Testis (tissue), 3 donors: ENCODE measurements around the gene SIGLEC1. TPM values are rescaled to one million over a fixed set of nuclear protein-coding genes. Genes with fewer than 3 reads are reported as not detected.

Source experiments
- DNase-seq: peaks from one replicate; pipeline ENCODE4 v3.0.0-alpha.2; 2019
- H3K27ac ChIP-seq, 2 donors: fragments of 200-600 bp; sonication (generic); one replicate each; pipeline ENCODE4 v1.5.1; 2019
- H3K27me3 ChIP-seq: fragments of 200-600 bp; sonication (generic); one replicate; pipeline ENCODE4 v1.5.1; 2019
- H3K36me3 ChIP-seq: fragments of 200-600 bp; sonication (generic); one replicate; pipeline ENCODE4 v1.5.1; 2017; ENCODE audit warnings: low read depth; ENCODE audit errors: missing control alignments
- H3K4me1 ChIP-seq: fragments of 200-600 bp; sonication (generic); one replicate; pipeline ENCODE4 v1.5.1; 2019
- H3K4me3 ChIP-seq, 2 donors: fragments of 200-600 bp; sonication (generic); one replicate each; pipeline ENCODE4 v1.5.1; 2017 to 2019
- H3K9me3 ChIP-seq: fragments of 200-600 bp; sonication (generic); one replicate; pipeline ENCODE4 v1.5.1; 2017
- POLR2A ChIP-seq: fragments of 450-650 bp; IDR thresholded peaks from one replicate; pipeline ENCODE4 v1.6.1; 2017; ENCODE audit warnings: antibody characterized with exemption, mild to moderate bottlenecking, moderate library complexity
- WGBS, 2 donors: methylation state at CpG; one replicate each; pipeline ENCODE4 v1.1.5; 2018; 5-methylcytosine and 5-hydroxymethylcytosine counted together
- intact Hi-C: fragments of 100-400 bp; cut with DNase I; formaldehyde crosslinking; loops from one replicate; pipeline ENCODE4 v1.15.1; 2023; ENCODE audit warnings: low total_unique reads
- polyA plus RNA-seq: library from polyadenylated mRNA; stranded (reverse); fragments of 350-450 nt; fragmentation: Illumina TruSeq; extraction: RNeasy Lipid Tissue Mini Kit (QIAGEN cat#74804); gene quantifications from one replicate; pipeline ENCODE4 v1.2.3, GENCODE V29; 2014; ENCODE audit warnings: low read depth, low replicate concordance; ENCODE audit not compliant: insufficient read depth
- total RNA-seq, 2 donors: library from RNA; depleted of rRNA; stranded (reverse); fragments of >200 nt; gene quantifications; one replicate each; pipeline ENCODE4 v1.2.3, GENCODE V29; 2016
- TF ChIP-seq, protein P1 (sequence below), 3 experiments: fragments of 450-650 bp in 2 of 3; fragments of 200-600 bp in 1 of 3; sonication (generic) in 1 of 3; IDR thresholded peaks; one replicate each; pipeline ENCODE4 v1.5.1; 2016 to 2019; ENCODE audit warnings: antibody characterized with exemption in 3 of 3, mild to moderate bottlenecking in 2 of 3, moderate library complexity in 1 of 3

The SIGLEC1 gene
- total and polyA plus RNA-seq, 3 donors from 2014 or later = 4.3 to 9.4 (median 6.6) TPM

DNA sequence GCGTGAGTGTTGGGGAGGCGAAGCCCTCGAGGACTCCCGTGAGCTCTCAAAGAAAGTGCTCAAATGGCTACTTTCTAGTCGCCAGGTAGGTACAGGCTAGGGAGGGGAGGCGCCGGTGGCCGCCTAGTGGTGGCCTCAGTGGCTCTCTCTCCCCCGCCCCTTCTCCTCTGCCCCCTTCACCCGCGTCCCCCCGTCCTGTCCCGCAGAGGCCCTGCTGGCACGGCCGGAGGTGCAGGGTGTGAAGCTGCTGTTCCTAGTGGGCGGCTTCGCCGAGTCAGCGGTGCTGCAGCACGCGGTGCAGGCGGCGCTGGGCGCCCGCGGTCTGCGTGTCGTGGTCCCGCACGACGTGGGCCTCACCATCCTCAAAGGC is 38.9 kb upstream of the SIGLEC1 start:
- no peak for DNase-seq
- Histone ChIP-seq H3K36me3 (no peaks in the 10 kb centered on the region), H3K9me3 (no peaks in the 10 kb centered on the region), H3K4me1 (no peaks in the 10 kb centered on the region), H3K27ac (no peak overlapping the region), H3K4me3 (peak overlapping the region; percentile 15 to 53), H3K27me3 (no peaks in the 10 kb centered on the region)
- no peak for TF ChIP-seq POLR2A
- TF ChIP-seq, protein P1, sequence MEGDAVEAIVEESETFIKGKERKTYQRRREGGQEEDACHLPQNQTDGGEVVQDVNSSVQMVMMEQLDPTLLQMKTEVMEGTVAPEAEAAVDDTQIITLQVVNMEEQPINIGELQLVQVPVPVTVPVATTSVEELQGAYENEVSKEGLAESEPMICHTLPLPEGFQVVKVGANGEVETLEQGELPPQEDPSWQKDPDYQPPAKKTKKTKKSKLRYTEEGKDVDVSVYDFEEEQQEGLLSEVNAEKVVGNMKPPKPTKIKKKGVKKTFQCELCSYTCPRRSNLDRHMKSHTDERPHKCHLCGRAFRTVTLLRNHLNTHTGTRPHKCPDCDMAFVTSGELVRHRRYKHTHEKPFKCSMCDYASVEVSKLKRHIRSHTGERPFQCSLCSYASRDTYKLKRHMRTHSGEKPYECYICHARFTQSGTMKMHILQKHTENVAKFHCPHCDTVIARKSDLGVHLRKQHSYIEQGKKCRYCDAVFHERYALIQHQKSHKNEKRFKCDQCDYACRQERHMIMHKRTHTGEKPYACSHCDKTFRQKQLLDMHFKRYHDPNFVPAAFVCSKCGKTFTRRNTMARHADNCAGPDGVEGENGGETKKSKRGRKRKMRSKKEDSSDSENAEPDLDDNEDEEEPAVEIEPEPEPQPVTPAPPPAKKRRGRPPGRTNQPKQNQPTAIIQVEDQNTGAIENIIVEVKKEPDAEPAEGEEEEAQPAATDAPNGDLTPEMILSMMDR (IDR thresholded peaks at IDR 0.05) = no peak
- 56 to 62% methylated on average over 5 to 15 of the region's 31 CpGs for WGBS, 2 donors
- intact Hi-C loops = no loop called here

DNA sequence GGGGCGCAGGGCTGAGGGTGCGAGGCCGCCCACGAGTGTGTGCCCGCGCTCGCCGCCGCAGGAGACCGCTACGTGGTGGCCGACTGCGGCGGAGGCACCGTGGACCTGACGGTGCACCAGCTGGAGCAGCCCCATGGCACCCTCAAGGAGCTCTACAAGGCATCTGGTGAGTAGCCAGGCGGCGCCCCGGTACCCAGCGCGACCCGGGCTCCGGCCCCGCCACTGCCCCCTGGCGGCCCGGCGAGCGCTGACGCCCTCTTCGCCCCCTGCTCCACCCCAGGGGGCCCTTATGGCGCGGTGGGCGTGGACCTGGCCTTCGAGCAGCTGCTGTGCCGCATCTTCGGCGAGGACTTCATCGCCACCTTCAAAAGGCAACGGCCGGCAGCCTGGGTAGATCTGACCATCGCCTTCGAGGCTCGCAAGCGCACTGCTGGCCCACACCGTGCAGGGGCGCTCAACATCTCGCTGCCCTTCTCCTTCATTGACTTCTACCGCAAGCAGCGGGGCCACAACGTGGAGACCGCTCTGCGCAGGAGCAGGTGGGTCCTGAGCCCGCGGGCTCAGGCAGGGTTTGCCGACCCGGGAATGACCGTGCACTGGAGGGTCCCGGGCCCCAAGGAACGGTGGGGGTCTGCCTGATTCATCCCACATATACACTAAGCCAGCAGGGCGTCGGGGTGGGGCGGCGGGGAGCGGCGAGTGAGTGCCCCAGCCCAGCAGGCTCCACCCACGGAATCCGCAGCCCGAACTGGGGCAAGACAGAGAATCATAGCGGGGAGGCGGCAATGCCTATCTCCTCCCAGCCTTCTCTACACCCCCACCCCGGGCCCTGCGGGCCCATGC is 37.5 kb upstream of the SIGLEC1 start:
- WGBS, 2 donors = 47 to 60% methylated on average over 1 to 51 of the region's 72 CpGs
- intact Hi-C loops = no loop called here
- Histone ChIP-seq H3K4me1 (no peaks in the 10 kb centered on the region), H3K4me3 (peak overlapping the region; percentile 9 to 37), H3K36me3 (no peaks in the 10 kb centered on the region), H3K27me3 (no peaks in the 10 kb centered on the region), H3K9me3 (no peaks in the 10 kb centered on the region), H3K27ac (no peak overlapping the region)
- TF ChIP-seq, protein P1 (IDR thresholded peaks at IDR 0.05) = peak in 2 of 3 experiments; percentile 65 to 66
- TF ChIP-seq POLR2A = no peak
- peak; percentile 60 for DNase-seq

DNA sequence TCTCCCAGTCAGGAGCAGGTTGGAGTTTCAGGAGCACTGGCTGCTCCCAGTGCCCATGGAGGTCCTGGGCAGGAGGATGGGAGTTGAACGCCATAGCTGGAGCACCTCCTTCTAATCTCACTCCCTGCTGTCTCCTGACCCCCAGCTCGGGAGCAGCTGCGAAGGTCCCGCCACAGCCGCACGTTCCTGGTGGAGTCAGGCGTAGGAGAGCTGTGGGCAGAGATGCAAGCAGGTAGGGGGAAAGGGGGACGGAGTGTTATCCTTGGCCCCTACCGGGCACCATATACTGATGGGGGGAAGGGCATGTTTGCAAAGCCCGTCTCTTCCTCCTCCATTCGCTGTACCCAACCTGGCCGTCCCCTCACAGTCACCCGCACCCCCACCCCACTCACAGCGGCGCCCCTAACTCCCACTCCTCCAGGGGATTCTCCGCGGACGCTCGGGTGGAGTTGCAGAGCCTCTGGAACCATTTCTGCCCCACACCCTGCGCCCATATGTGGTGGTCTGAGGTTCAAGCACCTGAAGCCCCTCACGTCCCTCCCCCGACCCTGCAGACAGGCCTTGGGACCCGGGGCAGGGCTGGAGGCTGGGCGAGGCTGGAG is 36.8 kb upstream of the SIGLEC1 start:
- no peaks in the 10 kb centered on the region for H3K27me3 ChIP-seq
- H3K4me1 ChIP-seq = no peaks in the 10 kb centered on the region
- no peak for DNase-seq
- 45 to 48% methylated on average over 17 to 24 of the region's 24 CpGs for WGBS, 2 donors
- H3K9me3 ChIP-seq = no peaks in the 10 kb centered on the region
- H3K27ac ChIP-seq = no peak overlapping the region
- intact Hi-C loops = no loop called here
- TF ChIP-seq, protein P1 (IDR thresholded peaks at IDR 0.05) = no peak
- no peak for TF ChIP-seq POLR2A
- H3K36me3 ChIP-seq = no peaks in the 10 kb centered on the region
- peak overlapping the region; percentile 9 to 37 for H3K4me3 ChIP-seq

DNA sequence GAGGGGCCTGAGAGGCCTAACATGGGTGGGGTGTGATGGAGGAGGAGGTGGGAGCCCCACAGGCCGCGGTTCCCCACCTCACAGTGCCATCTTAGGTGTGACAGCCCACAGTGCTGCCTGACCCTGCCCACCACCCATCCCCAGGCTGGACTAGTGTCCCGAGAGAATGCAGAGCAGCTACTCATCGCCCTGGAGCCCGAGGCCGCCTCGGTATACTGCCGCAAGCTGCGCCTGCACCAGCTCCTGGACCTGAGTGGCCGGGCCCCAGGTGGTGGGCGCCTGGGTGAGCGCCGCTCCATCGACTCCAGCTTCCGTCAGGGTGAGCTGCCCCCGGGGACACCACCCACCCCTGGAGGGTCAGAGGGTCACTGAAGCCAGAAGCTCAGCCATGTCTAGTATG is 35.7 kb upstream of the SIGLEC1 start:
- no peaks in the 10 kb centered on the region for H3K4me1 ChIP-seq
- no peak overlapping the region for H3K4me3 ChIP-seq
- no peak overlapping the region for H3K27ac ChIP-seq
- TF ChIP-seq, protein P1 (IDR thresholded peaks at IDR 0.05) = no peak
- TF ChIP-seq POLR2A = no peak
- H3K9me3 ChIP-seq = no peaks in the 10 kb centered on the region
- no peaks in the 10 kb centered on the region for H3K36me3 ChIP-seq
- no peak for DNase-seq
- intact Hi-C loops = no loop called here
- H3K27me3 ChIP-seq = no peaks in the 10 kb centered on the region
- 80 to 90% methylated on average over 2 to 15 of the region's 16 CpGs for WGBS, 2 donors
